Psoas muscle (tissue), 8 donors: Measurements from ENCODE around the gene EPHA4. TPM values are rescaled to one million over a fixed set of nuclear protein-coding genes. Genes with fewer than 3 reads are reported as not detected.

Experiments
- ATAC-seq, 4 donors: fragments of 200-7000 bp; cut with Tn5 transposase; one replicate each; pipeline ENCODE4 v1.9.1; 2020; ENCODE audit warnings: moderate library complexity in 3 of 4, mild to moderate bottlenecking in 2 of 4
- DNase-seq, 2 donors: peaks; one replicate each; pipeline ENCODE4 v3.0.0-alpha.2; 2020
- H3K27ac ChIP-seq: fragments of 200-600 bp; one replicate; pipeline ENCODE4 v1.8.0; 2022
- H3K27me3 ChIP-seq, 3 donors: fragments of 200-600 bp in 1 of 3; one replicate each; pipeline versions ENCODE4 v1.6.1 to v1.8.0; 2013 to 2022; ENCODE audit warnings: low read length in 2 of 3, mild to moderate bottlenecking in 2 of 3, moderate library complexity in 1 of 3; ENCODE audit not compliant: insufficient read depth in 3 of 3
- H3K36me3 ChIP-seq, 2 donors: fragments of 200-600 bp in 1 of 2; one replicate each; pipeline versions ENCODE4 v1.6.1 to v1.8.0; 2013 to 2022; ENCODE audit warnings: low read depth in 1 of 2, mild to moderate bottlenecking in 1 of 2, moderate library complexity in 1 of 2; ENCODE audit not compliant: insufficient read depth in 1 of 2
- H3K4me1 ChIP-seq: fragments of 200-600 bp; one replicate; pipeline ENCODE4 v1.8.0; 2022
- H3K4me3 ChIP-seq: fragments of 200-600 bp; one replicate; pipeline ENCODE4 v1.8.0; 2022; ENCODE audit warnings: mild to moderate bottlenecking
- H3K9me3 ChIP-seq: fragments of 200-600 bp; one replicate; pipeline ENCODE4 v1.8.0; 2022
- WGBS, 3 donors: extraction: QIAGEN DNeasy Blood & Tissue Kit; methylation state at CpG; one replicate each; pipeline versions ENCODE4 v1.1.6 to v1.1.7; 2013; 5-methylcytosine and 5-hydroxymethylcytosine counted together
- intact Hi-C, 2 donors: fragments of 100-400 bp; cut with DNase I; formaldehyde crosslinking; loops; one replicate each; pipeline versions ENCODE4 v1.11.0 to v1.14.2; 2022
- polyA plus RNA-seq, 3 donors: library from polyadenylated mRNA; stranded (reverse); fragments of 200-250 nt; gene quantifications; one replicate each; pipeline ENCODE4 v1.2.3, GENCODE V29; 2013
- total RNA-seq, 4 donors: library from RNA; stranded (reverse); fragmentation: NEBNext Ultra II Directional in 2 of 4; extraction: Animal tissue kit (Norgen Biotek cat#: 25700) in 2 of 4; gene quantifications; one replicate each; pipeline versions ENCODE4 v1.2.1 to v1.2.4, GENCODE V29; 2021 to 2023
- TF ChIP-seq, protein P1 (sequence below): fragments of 200-600 bp; IDR thresholded peaks from one replicate; pipeline ENCODE4 v1.8.0; 2022; ENCODE audit warnings: antibody characterized with exemption
- donor health status: healthy with polysubstance abuse.
- donor health status: DM: no; HTN: no; CAD: no; lungs with moderate emphysema.
- donor health status: Bipolar disorder and iron deficiency.
- donor health status: healthy.
- donor health status: DM: yes; HTN: yes; CAD: no.
- donor health status: DM: no; HTN: no; CAD: no.
- donor health status: DM: no; HTN: no; CAD: no.
- donor health status: DM: yes; HTN: yes; CAD: no.

Gene EPHA4
- total and polyA plus RNA-seq, 7 donors = 0.76 to 6.3 (median 3.8) TPM

DNA sequence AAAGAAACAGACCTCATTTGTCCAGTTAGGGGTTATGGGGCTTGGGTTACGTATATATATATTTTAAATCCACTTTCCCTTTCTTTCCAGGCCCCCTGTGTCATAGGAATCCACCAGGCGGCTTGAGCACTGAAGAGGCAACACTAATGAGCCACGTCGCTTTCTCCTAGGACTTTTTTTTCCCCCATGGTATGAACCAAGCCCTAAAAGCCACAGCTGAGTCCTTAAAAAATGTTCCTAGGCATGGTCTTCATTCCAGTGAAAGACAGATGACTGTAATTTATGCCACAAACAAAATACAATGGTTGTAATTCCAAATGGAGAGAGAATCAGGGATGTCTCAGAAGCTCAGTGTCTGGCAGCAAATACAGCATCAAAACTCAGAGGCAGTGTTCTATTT lies 146.8 kb downstream of the EPHA4 start:
- H3K36me3 ChIP-seq = peaks cover 0 to 13% of the 10 kb centered on the region in 2 donors
- no peak overlapping the region for H3K27ac ChIP-seq
- H3K4me1 ChIP-seq = no peaks in the 10 kb centered on the region
- no peak for DNase-seq
- WGBS, 3 donors = 93 to 97% (median 94%) methylated on average over 4 of the region's 4 CpGs
- no peaks in the 10 kb centered on the region for H3K9me3 ChIP-seq
- no peak overlapping the region for H3K4me3 ChIP-seq
- intact Hi-C loops = no loop called here
- ATAC-seq = no peak
- TF ChIP-seq, protein P1, sequence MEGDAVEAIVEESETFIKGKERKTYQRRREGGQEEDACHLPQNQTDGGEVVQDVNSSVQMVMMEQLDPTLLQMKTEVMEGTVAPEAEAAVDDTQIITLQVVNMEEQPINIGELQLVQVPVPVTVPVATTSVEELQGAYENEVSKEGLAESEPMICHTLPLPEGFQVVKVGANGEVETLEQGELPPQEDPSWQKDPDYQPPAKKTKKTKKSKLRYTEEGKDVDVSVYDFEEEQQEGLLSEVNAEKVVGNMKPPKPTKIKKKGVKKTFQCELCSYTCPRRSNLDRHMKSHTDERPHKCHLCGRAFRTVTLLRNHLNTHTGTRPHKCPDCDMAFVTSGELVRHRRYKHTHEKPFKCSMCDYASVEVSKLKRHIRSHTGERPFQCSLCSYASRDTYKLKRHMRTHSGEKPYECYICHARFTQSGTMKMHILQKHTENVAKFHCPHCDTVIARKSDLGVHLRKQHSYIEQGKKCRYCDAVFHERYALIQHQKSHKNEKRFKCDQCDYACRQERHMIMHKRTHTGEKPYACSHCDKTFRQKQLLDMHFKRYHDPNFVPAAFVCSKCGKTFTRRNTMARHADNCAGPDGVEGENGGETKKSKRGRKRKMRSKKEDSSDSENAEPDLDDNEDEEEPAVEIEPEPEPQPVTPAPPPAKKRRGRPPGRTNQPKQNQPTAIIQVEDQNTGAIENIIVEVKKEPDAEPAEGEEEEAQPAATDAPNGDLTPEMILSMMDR = no peak
- no peaks in the 10 kb centered on the region for H3K27me3 ChIP-seq

DNA sequence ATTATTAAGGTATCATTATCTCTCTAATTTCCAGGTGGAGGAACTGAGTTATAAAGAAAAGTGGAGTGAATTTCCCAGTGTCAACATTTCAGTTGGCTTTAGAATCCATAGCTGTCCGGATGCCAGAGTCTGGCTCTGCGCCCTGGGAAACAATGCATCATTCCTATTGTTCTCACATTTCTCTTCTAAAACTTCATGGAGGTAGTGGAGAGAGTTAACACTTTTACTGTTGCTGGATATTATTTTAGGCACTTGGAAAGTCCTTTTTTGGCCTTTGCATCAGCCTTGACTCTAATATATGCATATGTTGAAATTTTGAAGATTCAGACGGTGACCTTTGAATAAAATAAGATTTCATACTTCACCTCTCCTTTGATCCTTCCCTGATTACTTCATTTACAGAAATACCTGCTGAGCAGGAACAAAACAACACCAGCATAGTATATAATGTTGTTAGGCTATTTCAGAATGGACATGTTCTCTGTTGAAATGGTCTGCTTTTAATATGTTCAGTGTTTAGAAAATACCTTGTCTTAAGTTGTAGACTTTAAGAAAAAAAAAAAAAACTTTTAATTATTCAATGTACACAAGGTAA lies 148.8 kb downstream of the EPHA4 start:
- no peaks in the 10 kb centered on the region for H3K27me3 ChIP-seq
- intact Hi-C loops = no loop called here
- peaks cover 0 to 13% of the 10 kb centered on the region in 2 donors for H3K36me3 ChIP-seq
- peak overlapping the region; percentile 6 for H3K27ac ChIP-seq
- WGBS, 3 donors = 57 to 66% (median 61%) methylated on average over 3 of the region's 3 CpGs
- ATAC-seq (no peak), DNase-seq (no peak)
- H3K4me1 ChIP-seq = no peaks in the 10 kb centered on the region
- H3K9me3 ChIP-seq = no peaks in the 10 kb centered on the region
- H3K4me3 ChIP-seq = no peak overlapping the region
- TF ChIP-seq, protein P1 = no peak

DNA sequence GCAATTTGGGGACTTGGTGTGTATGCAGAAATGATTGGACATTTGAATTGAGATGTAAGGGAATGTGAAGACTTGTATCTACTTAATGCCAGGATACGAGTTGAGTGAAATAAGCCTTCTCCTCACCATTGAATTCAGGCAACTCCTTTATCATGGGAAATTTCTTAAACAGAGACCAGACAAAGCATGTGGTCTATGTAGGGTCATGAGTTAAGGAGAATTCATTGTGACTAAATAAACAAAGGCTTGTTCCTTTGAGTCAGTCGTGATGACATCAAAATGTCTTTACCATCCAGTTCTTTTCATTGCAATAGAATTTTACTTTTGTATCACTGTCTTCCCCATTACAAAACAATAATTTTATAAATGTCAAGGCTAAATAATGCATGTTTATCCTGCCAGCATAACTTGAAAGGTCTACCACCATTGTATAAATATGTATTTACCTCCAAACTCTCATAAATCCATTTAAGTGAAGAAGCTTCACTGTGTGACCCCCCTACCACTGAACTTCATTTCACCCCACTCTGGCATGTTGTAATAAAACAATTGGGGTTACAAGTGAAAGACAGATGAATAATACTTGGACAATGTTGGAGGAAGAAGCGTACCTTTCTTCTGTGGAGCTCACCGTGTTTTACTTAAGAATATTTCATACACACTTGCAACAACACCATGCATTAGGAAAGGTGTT lies 149.4 kb downstream of the EPHA4 start:
- no peak overlapping the region for H3K27ac ChIP-seq
- no peak for DNase-seq
- peaks cover 0 to 13% of the 10 kb centered on the region in 2 donors for H3K36me3 ChIP-seq
- intact Hi-C loops = no loop called here
- H3K4me1 ChIP-seq = no peaks in the 10 kb centered on the region
- no peaks in the 10 kb centered on the region for H3K9me3 ChIP-seq
- H3K4me3 ChIP-seq = no peak overlapping the region
- H3K27me3 ChIP-seq = no peaks in the 10 kb centered on the region
- TF ChIP-seq, protein P1 = no peak
- WGBS, 3 donors = 81 to 88% (median 85%) methylated on average over 4 of the region's 4 CpGs
- no peak for ATAC-seq

DNA sequence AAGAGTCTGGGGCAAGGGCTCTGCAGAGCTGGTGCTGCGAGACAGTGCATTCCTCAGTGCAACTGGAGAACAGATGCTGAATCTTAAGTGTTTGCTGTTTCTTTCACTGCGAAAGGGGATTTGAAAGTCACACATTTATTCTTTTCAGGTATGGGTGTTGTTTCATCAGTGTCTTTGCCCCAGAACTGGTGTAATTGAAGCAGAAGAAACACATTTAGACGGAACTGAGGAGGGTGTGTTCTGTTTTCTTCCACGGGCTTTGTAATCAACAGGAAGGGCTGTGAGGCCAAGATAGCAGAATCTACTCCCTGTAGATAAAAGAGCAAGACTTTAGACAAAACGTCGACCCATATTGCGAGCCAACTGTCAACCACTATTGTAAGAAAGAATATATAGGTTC lies 151.9 kb downstream of the EPHA4 start:
- intact Hi-C loops = no loop called here
- Histone ChIP-seq H3K27me3 (no peaks in the 10 kb centered on the region), H3K36me3 (peaks cover 0 to 2% of the 10 kb centered on the region in 2 donors), H3K4me1 (no peaks in the 10 kb centered on the region), H3K27ac (no peak overlapping the region), H3K4me3 (no peak overlapping the region), H3K9me3 (peaks cover 4% of the 10 kb centered on the region)
- ATAC-seq (no peak), DNase-seq (no peak)
- TF ChIP-seq, protein P1 = no peak
- WGBS, 3 donors = 75 to 79% (median 76%) methylated on average over 7 of the region's 7 CpGs
